GM12878 (cell line): ENCODE measurements around the gene FLII. TPM values are rescaled to one million over a fixed set of nuclear protein-coding genes. Genes with fewer than 3 reads are reported as not detected.

Source experiments
- ATAC-seq: fragments of 200-7000 bp; cut with Tn5 transposase; 3 replicates; pipeline ENCODE4 v1.9.1; 2020; ENCODE audit warnings: mild to moderate bottlenecking, moderate library complexity
- BruUV-seq: library from RNA; stranded (reverse); fragments of 400-500 nt; replicated peaks from 2 replicates; lab custom pipeline; 2021; lab: Mats Ljungman, UMichigan
- CTCF ChIA-PET: fragments of 300-600 bp; sonication (Branson Sonifier 250); formaldehyde crosslinking; extraction: SDS; loops from one replicate; lab custom pipeline; 2021; ENCODE audit warnings: inconsistent platforms; lab: Yijun Ruan, JAX
- POLR2A ChIA-PET: fragments of 350-600 bp; formaldehyde crosslinking; extraction: SDS; loops from one replicate; lab custom pipeline; 2021; ENCODE audit warnings: inconsistent platforms; lab: Charles Lee
- RAD21 ChIA-PET: fragments of 300-600 bp; sonication (Branson Sonifier 250); formaldehyde crosslinking; loops from one replicate; lab custom pipeline; 2023; ENCODE audit warnings: antibody characterized with exemption; ENCODE audit not compliant: unreplicated experiment; lab: Charles Lee
- SMC1A ChIA-PET: fragments of 300-600 bp; sonication (Branson Sonifier 250); formaldehyde crosslinking; loops from one replicate; lab custom pipeline; 2023; ENCODE audit not compliant: unreplicated experiment, uncharacterized antibody; lab: Charles Lee
- DNase-seq: peaks from one replicate; pipeline ENCODE4 v3.0.0-alpha.2; 2011; ENCODE audit warnings: low read depth, low spot score
- FAIRE-seq: peaks from 3 replicates; lab custom pipeline; 2011; peaks lifted over from hg19 to GRCh38; lab: Jason Lieb, UNC
- H2AFZ ChIP-seq: 2 replicates; pipeline ENCODE4 v1.6.0; 2011; ENCODE audit warnings: low read depth, low read length, control low read depth; ENCODE audit not compliant: control insufficient read depth
- H3K27ac ChIP-seq: 2 replicates; pipeline ENCODE4 v1.5.1; 2011; ENCODE audit warnings: control low read depth; ENCODE audit not compliant: control insufficient read depth, insufficient read depth
- H3K27me3 ChIP-seq, 2 experiments: replicated peaks in 1 of 2; 2 replicates each; pipeline versions ENCODE4 v1.6.0 to v1.6.1; 2011; ENCODE audit warnings: low read length in 1 of 2; ENCODE audit not compliant: control insufficient read depth in 2 of 2, insufficient read depth in 2 of 2
- H3K36me3 ChIP-seq, 2 experiments: 2 replicates each; pipeline ENCODE4 v1.5.1; 2011; ENCODE audit warnings: low read length in 1 of 2; ENCODE audit not compliant: control insufficient read depth in 2 of 2, insufficient read depth in 2 of 2
- H3K4me1 ChIP-seq: 2 replicates; pipeline ENCODE4 v1.6.1; 2011; ENCODE audit warnings: mild to moderate bottlenecking, low read length, moderate library complexity, mixed read lengths; ENCODE audit not compliant: control insufficient read depth, insufficient read depth
- H3K4me2 ChIP-seq: 2 replicates; pipeline ENCODE4 v1.6.0; 2011; ENCODE audit warnings: control low read depth; ENCODE audit not compliant: control insufficient read depth, insufficient read depth
- H3K4me3 ChIP-seq: fragments of 200-600 bp; sonication (generic); 2 replicates; pipeline ENCODE4 v1.5.1; 2016
- H3K79me2 ChIP-seq: 2 replicates; pipeline ENCODE4 v1.6.0; 2011; ENCODE audit warnings: low read length; ENCODE audit not compliant: control insufficient read depth, insufficient read depth
- H3K9ac ChIP-seq: 2 replicates; pipeline ENCODE4 v1.8.0; 2011; ENCODE audit warnings: low read length, control low read depth, mixed read lengths; ENCODE audit not compliant: control insufficient read depth, insufficient read depth
- H3K9me3 ChIP-seq: replicated peaks from 3 replicates; pipeline ENCODE4 v1.5.1; 2011; ENCODE audit warnings: mild to moderate bottlenecking, low read length; ENCODE audit not compliant: control insufficient read depth, insufficient read depth
- H4K20me1 ChIP-seq: 2 replicates; pipeline ENCODE4 v1.6.0; 2011; ENCODE audit not compliant: control insufficient read depth, insufficient read depth
- BHLHE40 ChIP-seq, 2 experiments: fragments of 450-650 bp in 1 of 2; IDR thresholded peaks; 2 replicates each; pipeline ENCODE4 v1.6.1; 2011 to 2017; ENCODE audit warnings: low read depth in 2 of 2, borderline replicate concordance in 1 of 2, improper control_type of control experiment in 1 of 2, low read length in 1 of 2, mild to moderate bottlenecking in 1 of 2
- KAT2A ChIP-seq: conservative IDR thresholded peaks from 2 replicates; pipeline ENCODE4 v1.6.1; 2011; ENCODE audit warnings: low read depth, low read length; ENCODE audit not compliant: control insufficient read depth
- NFXL1 ChIP-seq: fragments of 450-650 bp; IDR thresholded peaks from 2 replicates; pipeline ENCODE4 v1.6.1; 2017; ENCODE audit warnings: antibody characterized with exemption, mild to moderate bottlenecking, borderline replicate concordance
- PML ChIP-seq: IDR thresholded peaks from 2 replicates; pipeline ENCODE4 v1.6.1; 2012; ENCODE audit warnings: low read length, inconsistent platforms
- POLR2A ChIP-seq: IDR thresholded peaks from 2 replicates; pipeline ENCODE4 v1.6.1; 2011; ENCODE audit warnings: low read depth, mild to moderate bottlenecking, low read length
- TCF3 ChIP-seq: IDR thresholded peaks from 2 replicates; pipeline ENCODE4 v1.6.1; 2012; ENCODE audit warnings: low read depth, mild to moderate bottlenecking, low read length, borderline replicate concordance; ENCODE audit not compliant: insufficient read depth
- WGBS: methylation state at CpG from one replicate; pipeline ENCODE4 v1.1.6; 2016; ENCODE audit warnings: low lambda C conversion rate; ENCODE audit not compliant: insufficient replicate concordance, insufficient coverage; ENCODE audit errors: missing lambda C conversion rate; 5-methylcytosine and 5-hydroxymethylcytosine counted together
- in situ Hi-C: fragments of 300-500 bp; cut with MboI; formaldehyde crosslinking; loops from 9 replicates; pipeline ENCODE4 v1.14.3; 2018; ENCODE audit warnings: mixed read lengths
- intact Hi-C: fragments of 100-400 bp; cut with micrococcal nuclease; formaldehyde crosslinking; loops from one replicate; pipeline ENCODE4 v1.14.2; 2022; ENCODE audit not compliant: unreplicated experiment
- polyA plus RNA-seq, 11 experiments: library from polyadenylated mRNA; depleted of rRNA in 4 of 11; unstranded in 6 of 11; stranded (reverse) in 5 of 11; fragments of >200 nt; fragmentation: Nextera tagmentation in 4 of 11; fragmentation: Illumina TruSeq in 1 of 11; extraction: Ambion mirVana in 4 of 11; extraction: Trizol in 1 of 11; gene quantifications; 1 replicate in 1 of 11; 2 replicates in 10 of 11; pipeline versions ENCODE4 v1.2.1 to v1.2.3, GENCODE V29; 2011 to 2016; ENCODE audit warnings: inconsistent platforms in 2 of 11, missing spikeins in 2 of 11, low read depth in 1 of 11
- total RNA-seq, 4 experiments: library from RNA; depleted of rRNA in 3 of 4; stranded (reverse); fragments of >200 nt in 3 of 4; fragmentation: Illumina TruSeq in 1 of 4; extraction: Trizol in 1 of 4; gene quantifications; 2 replicates each; pipeline versions ENCODE4 v1.2.1 to v1.2.3, GENCODE V29; 2013 to 2021
- TF ChIP-seq, protein P1 (sequence below): fragments of 450-650 bp; IDR thresholded peaks from 2 replicates; pipeline ENCODE4 v1.6.1; 2017; ENCODE audit warnings: mild to moderate bottlenecking, low read depth, inconsistent platforms; ENCODE audit not compliant: poor library complexity, severe bottlenecking
- TF ChIP-seq, protein P2 (sequence below), 3 experiments: IDR thresholded peaks in 2 of 3; conservative IDR thresholded peaks in 1 of 3; 2 replicates each; pipeline ENCODE4 v1.5.1; 2011; ENCODE audit warnings: low read depth in 3 of 3, low read length in 3 of 3, mild to moderate bottlenecking in 3 of 3, control low read depth in 2 of 3, moderate library complexity in 2 of 3, inconsistent platforms in 1 of 3, mixed read lengths in 1 of 3; ENCODE audit not compliant: control insufficient read depth in 2 of 3, insufficient read depth in 1 of 3; ENCODE audit errors: extremely low read depth in 1 of 3
- TF ChIP-seq, protein P3 (sequence below): IDR thresholded peaks from 2 replicates; pipeline ENCODE4 v1.6.1; 2011; ENCODE audit warnings: mild to moderate bottlenecking, low read depth, low read length, moderate library complexity; ENCODE audit not compliant: insufficient replicate concordance

FLII gene
- total and polyA plus RNA-seq, 10 of the 15 experiments (the other 5 are each of a cell fraction or from before 2014, with no cell fraction given): 22.2 to 200 (median 121) TPM

DNA sequence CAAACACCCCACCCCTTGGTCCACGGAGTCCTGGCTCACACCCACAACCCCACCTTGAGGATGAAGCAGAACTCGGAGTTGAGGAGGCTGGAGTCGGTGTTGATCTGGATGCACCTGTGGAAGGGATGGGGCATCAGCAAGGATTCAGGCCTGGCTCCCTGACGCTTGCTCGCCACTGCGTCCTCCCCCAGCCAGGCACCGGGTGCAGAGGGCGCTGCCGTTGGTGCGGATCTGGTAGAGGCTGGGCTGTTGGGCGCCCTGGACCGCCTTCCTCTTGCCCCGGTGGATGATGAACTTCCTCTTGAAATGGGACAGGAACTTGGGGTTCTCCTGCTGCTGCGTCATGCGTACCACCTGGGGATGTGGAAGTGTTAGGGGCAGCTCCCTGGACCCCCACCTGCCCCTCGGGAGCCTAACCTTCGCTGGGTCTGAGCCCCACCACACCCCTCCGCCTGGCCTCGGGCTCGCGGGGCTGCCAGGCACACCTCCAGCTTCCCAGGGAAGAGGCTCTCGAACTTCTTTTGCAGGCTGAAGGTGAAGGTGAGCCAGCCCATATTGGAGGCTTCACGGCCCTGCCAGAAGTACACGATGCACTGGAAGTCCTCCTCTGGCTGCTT is 12.3 kb downstream of the FLII start:
- no peak for DNase-seq
- WGBS: 90% methylated on average over 24 of the region's 24 CpGs
- CTCF ChIA-PET: no interaction called here
- intact Hi-C loops: no loop called here
- Histone ChIP-seq H3K9ac (no peak overlapping the region), H3K4me2 (no peak overlapping the region), H3K4me1 (no peaks in the 10 kb centered on the region), H3K79me2 (no peaks in the 10 kb centered on the region), H3K4me3 (no peak overlapping the region), H3K36me3 (peaks cover 3 to 22% of the 10 kb centered on the region in 2 experiments), H3K27me3 (no peaks in the 10 kb centered on the region), H2AFZ (no peak overlapping the region), H3K27ac (no peak overlapping the region), H4K20me1 (no peaks in the 10 kb centered on the region), H3K9me3 (no peaks in the 10 kb centered on the region)
- no TSS peak for BruUV-seq
- RAD21 ChIA-PET: no interaction called here
- POLR2A ChIA-PET: no interaction called here
- in situ Hi-C loops: no loop called here
- SMC1A ChIA-PET: no interaction called here
- TF ChIP-seq TCF3 (no peak), KAT2A (no peak), PML (no peak), BHLHE40 (IDR thresholded peaks at IDR 0.05; ENCODE audit: borderline replicate concordance in 1 of 2, low read depth in 2 of 2, low read length in 1 of 2) (no peak), POLR2A (0 out of 2 replicates have a peak, but pooled peaks have one; percentile 11), NFXL1 (no peak)
- TF ChIP-seq, protein P1, sequence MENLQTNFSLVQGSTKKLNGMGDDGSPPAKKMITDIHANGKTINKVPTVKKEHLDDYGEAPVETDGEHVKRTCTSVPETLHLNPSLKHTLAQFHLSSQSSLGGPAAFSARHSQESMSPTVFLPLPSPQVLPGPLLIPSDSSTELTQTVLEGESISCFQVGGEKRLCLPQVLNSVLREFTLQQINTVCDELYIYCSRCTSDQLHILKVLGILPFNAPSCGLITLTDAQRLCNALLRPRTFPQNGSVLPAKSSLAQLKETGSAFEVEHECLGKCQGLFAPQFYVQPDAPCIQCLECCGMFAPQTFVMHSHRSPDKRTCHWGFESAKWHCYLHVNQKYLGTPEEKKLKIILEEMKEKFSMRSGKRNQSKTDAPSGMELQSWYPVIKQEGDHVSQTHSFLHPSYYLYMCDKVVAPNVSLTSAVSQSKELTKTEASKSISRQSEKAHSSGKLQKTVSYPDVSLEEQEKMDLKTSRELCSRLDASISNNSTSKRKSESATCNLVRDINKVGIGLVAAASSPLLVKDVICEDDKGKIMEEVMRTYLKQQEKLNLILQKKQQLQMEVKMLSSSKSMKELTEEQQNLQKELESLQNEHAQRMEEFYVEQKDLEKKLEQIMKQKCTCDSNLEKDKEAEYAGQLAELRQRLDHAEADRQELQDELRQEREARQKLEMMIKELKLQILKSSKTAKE: no peak
- TF ChIP-seq, protein P2, sequence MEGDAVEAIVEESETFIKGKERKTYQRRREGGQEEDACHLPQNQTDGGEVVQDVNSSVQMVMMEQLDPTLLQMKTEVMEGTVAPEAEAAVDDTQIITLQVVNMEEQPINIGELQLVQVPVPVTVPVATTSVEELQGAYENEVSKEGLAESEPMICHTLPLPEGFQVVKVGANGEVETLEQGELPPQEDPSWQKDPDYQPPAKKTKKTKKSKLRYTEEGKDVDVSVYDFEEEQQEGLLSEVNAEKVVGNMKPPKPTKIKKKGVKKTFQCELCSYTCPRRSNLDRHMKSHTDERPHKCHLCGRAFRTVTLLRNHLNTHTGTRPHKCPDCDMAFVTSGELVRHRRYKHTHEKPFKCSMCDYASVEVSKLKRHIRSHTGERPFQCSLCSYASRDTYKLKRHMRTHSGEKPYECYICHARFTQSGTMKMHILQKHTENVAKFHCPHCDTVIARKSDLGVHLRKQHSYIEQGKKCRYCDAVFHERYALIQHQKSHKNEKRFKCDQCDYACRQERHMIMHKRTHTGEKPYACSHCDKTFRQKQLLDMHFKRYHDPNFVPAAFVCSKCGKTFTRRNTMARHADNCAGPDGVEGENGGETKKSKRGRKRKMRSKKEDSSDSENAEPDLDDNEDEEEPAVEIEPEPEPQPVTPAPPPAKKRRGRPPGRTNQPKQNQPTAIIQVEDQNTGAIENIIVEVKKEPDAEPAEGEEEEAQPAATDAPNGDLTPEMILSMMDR (IDR thresholded peaks at IDR 0.05 in 2 of 3, conservative IDR thresholded peaks at IDR 0.05 in 1 of 3; ENCODE audit: control insufficient read depth in 2 of 3, extremely low read depth in 1 of 3, insufficient read depth in 1 of 3, low read depth in 3 of 3, low read length in 3 of 3): no peak
- TF ChIP-seq, protein P3, sequence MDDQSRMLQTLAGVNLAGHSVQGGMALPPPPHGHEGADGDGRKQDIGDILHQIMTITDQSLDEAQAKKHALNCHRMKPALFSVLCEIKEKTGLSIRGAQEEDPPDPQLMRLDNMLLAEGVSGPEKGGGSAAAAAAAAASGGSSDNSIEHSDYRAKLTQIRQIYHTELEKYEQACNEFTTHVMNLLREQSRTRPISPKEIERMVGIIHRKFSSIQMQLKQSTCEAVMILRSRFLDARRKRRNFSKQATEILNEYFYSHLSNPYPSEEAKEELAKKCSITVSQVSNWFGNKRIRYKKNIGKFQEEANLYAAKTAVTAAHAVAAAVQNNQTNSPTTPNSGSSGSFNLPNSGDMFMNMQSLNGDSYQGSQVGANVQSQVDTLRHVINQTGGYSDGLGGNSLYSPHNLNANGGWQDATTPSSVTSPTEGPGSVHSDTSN: no peak
- no peak for ATAC-seq
- FAIRE-seq: no peak
